Measurements from ENCODE around the gene GAGE10. TPM values are rescaled to one million over a fixed set of nuclear protein-coding genes. Genes with fewer than 3 reads are reported as not detected.

Gene GAGE10
- total and polyA plus RNA-seq, 2 of the 8 experiments (the other 6 are each of a cell fraction or from before 2014, with no cell fraction given): not detected

GRCh38 chrX:49284212-49284611 lies 19.2 kb upstream of the GAGE10 start:
- DNase-seq (ENCODE audit: low read depth in 1 of 2, low spot score in 2 of 2) (no peak), FAIRE-seq (no peak)
- Histone ChIP-seq H3K56ac (replicated peaks; ENCODE audit: insufficient read length, low read depth, low read length) (no peak overlapping the region), H2BK120ac (replicated peaks; ENCODE audit: low read depth, low read length) (no peak overlapping the region), H2AK5ac (ENCODE audit: low read depth, low read length) (no peak overlapping the region), H2BK12ac (ENCODE audit: low read depth, low read length) (no peak overlapping the region), H3K27ac (ENCODE audit: low read depth, low read length) (no peak overlapping the region), H3K4me3 (ENCODE audit: extremely low read depth in 1 of 4, insufficient read depth in 2 of 4, low read depth in 3 of 4, low read length in 4 of 4) (no peak overlapping the region), H2BK20ac (ENCODE audit: low read length) (no peak overlapping the region), H3K4ac (replicated peaks; ENCODE audit: insufficient read length, low read depth, low read length) (no peak overlapping the region), H2AFZ (ENCODE audit: low read length) (no peak overlapping the region), H3K9me3 (ENCODE audit: insufficient read depth in 2 of 2, low read depth in 1 of 2, low read length in 1 of 2) (no peaks in the 10 kb centered on the region), H3K18ac (ENCODE audit: extremely low read depth, low read length) (no peak overlapping the region), H2BK15ac (ENCODE audit: low read length) (no peak overlapping the region), H3K9ac (replicated peaks in 1 of 4; ENCODE audit: extremely low read depth in 1 of 4, low read depth in 3 of 4, low read length in 3 of 4) (no peak overlapping the region), H4K8ac (ENCODE audit: extremely low read depth, insufficient read depth, low read length) (no peak overlapping the region), H3K23me2 (ENCODE audit: low read depth, low read length) (no peaks in the 10 kb centered on the region), H3K27me3 (replicated peaks in 1 of 4; ENCODE audit: control insufficient read depth in 3 of 4, extremely low read depth in 1 of 4, insufficient read depth in 3 of 4, low read length in 3 of 4) (no peaks in the 10 kb centered on the region), H3K36me3 (ENCODE audit: control insufficient read depth in 2 of 4, insufficient read depth in 4 of 4, low read length in 3 of 4) (no peaks in the 10 kb centered on the region), H4K20me1 (replicated peaks in 1 of 2; ENCODE audit: control insufficient read depth in 1 of 2, insufficient read depth in 2 of 2, low read length in 2 of 2) (no peaks in the 10 kb centered on the region), H3K4me2 (ENCODE audit: insufficient read depth in 1 of 2, low read depth in 2 of 2, low read length in 2 of 2) (no peak overlapping the region), H3K14ac (ENCODE audit: insufficient read length) (no peak overlapping the region), H3K79me1 (ENCODE audit: low read depth, low read length) (no peaks in the 10 kb centered on the region), H3K4me1 (replicated peaks in 1 of 4; ENCODE audit: control insufficient read depth in 3 of 4, insufficient read depth in 4 of 4, low read length in 3 of 4) (no peaks in the 10 kb centered on the region; a peak in 1 of 7 replicates), H2BK5ac (ENCODE audit: low read depth, low read length) (no peak overlapping the region), H4K91ac (replicated peaks; ENCODE audit: insufficient read length, low read length) (no peak overlapping the region), H4K5ac (ENCODE audit: insufficient read length, low read depth, low read length) (no peak overlapping the region), H3K23ac (ENCODE audit: insufficient read length) (no peak overlapping the region), H3K79me2 (ENCODE audit: control insufficient read depth in 1 of 2, insufficient read depth in 2 of 2, low read length in 2 of 2) (no peaks in the 10 kb centered on the region)
- 59% methylated on average over 2 of the region's 3 CpGs; no CpG with 5 or more reads in 1 of the 2 experiments for WGBS, 2 experiments (ENCODE audit: extremely low coverage in 1 of 2, insufficient coverage in 1 of 2, insufficient read length in 1 of 2, insufficient replicate concordance in 2 of 2, low coverage in 1 of 2, low lambda C conversion rate in 2 of 2, missing lambda C conversion rate in 1 of 2)
- POLR2A ChIA-PET (ENCODE audit: partially characterized antibody): no interaction called here
- CTCF ChIA-PET (ENCODE audit: partially characterized antibody): interaction anchor here (0.7 kb wide), 1 partner anchor 128 kb away, joined by 3 read pairs; no protein-coding TSS in a partner anchor
- TF ChIP-seq CHD2 (IDR thresholded peaks at IDR 0.05; ENCODE audit: low read length) (no peak), RAD21 (IDR thresholded peaks at IDR 0.05 in 1 of 2, conservative IDR thresholded peaks at IDR 0.05 in 1 of 2; ENCODE audit: low read depth in 2 of 2, low read length in 2 of 2) (no peak), BRCA1 (IDR thresholded peaks at IDR 0.05; ENCODE audit: low read depth, low read length) (no peak)

All from H1 (cell line).